ENCODE results near the gene DOK4.

GRCh38 chr16:57533431-57534336 lies 47.4 kb upstream of the DOK4 start:
- TF ChIP-seq CTCF (IDR thresholded peaks at IDR 0.05), result no peak
- TF ChIP-seq POLR2A (IDR thresholded peaks at IDR 0.05), result no peak
- no peak for TF ChIP-seq EP300 (IDR thresholded peaks at IDR 0.05)
